ENCODE results near the gene PKP4.

The PKP4 gene

DNA sequence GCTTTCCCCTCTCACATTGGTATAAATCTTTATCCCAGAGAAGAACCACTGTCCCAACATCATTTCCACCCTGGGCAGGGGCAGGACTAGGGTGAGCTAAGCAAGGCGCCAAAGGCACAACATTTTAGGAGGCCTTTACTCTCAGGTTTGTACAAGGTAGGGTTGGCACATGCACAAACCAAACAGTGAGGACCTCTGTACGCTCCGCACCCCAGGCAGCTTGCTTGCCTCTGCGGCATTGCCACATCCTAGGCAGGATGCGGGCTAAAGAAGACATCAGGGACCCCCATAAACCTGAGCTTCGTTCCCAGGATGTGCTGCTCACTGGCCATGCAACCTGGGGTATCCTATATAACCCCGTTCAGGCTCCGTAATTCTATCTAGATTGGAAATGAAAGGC is 210.2 kb downstream of the PKP4 start:
- no peaks in the 10 kb centered on the region for H3F3A ChIP-seq (ENCODE audit: insufficient read depth)

DNA sequence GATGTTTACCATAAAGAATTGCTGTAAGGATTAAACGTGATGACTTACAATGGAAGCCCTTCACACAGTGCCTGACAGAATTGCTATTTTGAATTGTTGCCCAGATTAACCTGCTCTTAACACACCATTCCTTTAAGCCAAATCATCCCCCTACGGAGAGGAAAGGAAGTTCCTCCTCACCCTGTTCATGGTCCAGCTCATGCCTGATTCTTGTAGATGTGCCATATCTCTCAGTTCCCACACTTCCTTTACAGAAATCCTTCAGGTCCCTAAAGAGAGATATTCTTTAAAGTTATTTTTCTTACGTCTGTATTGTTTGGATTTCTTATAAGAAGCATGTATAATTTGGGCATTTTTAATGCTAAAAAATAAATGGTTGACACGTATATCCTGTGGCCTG is 210.8 kb downstream of the PKP4 start:
- no peaks in the 10 kb centered on the region for H4K20me1 ChIP-seq (ENCODE audit: low read depth, low read length)
- no peaks in the 10 kb centered on the region for H3K9me2 ChIP-seq (replicated peaks; ENCODE audit: insufficient read depth, low read length)
- TF ChIP-seq, protein P1, sequence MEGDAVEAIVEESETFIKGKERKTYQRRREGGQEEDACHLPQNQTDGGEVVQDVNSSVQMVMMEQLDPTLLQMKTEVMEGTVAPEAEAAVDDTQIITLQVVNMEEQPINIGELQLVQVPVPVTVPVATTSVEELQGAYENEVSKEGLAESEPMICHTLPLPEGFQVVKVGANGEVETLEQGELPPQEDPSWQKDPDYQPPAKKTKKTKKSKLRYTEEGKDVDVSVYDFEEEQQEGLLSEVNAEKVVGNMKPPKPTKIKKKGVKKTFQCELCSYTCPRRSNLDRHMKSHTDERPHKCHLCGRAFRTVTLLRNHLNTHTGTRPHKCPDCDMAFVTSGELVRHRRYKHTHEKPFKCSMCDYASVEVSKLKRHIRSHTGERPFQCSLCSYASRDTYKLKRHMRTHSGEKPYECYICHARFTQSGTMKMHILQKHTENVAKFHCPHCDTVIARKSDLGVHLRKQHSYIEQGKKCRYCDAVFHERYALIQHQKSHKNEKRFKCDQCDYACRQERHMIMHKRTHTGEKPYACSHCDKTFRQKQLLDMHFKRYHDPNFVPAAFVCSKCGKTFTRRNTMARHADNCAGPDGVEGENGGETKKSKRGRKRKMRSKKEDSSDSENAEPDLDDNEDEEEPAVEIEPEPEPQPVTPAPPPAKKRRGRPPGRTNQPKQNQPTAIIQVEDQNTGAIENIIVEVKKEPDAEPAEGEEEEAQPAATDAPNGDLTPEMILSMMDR (IDR thresholded peaks at IDR 0.05; ENCODE audit: insufficient read depth, low read length, poor library complexity, severe bottlenecking), result no peak
- no peak for TF ChIP-seq EZH2phosphoT487 (conservative IDR thresholded peaks at IDR 0.05; ENCODE audit: low read length)
- no peaks in the 10 kb centered on the region for H3K36me3 ChIP-seq (ENCODE audit: low read length)
- H3K9ac ChIP-seq (ENCODE audit: low read length), result no peak overlapping the region
- H3K27me3 ChIP-seq (ENCODE audit: low read length), result no peaks in the 10 kb centered on the region
- no peaks in the 10 kb centered on the region for H3F3A ChIP-seq (ENCODE audit: insufficient read depth)
- H3K9me3 ChIP-seq (ENCODE audit: insufficient read depth, low read length), result no peaks in the 10 kb centered on the region
- H3K4me3 ChIP-seq (ENCODE audit: insufficient read depth, low read length, poor library complexity, severe bottlenecking), result no peak overlapping the region
- no peaks in the 10 kb centered on the region for H3K79me2 ChIP-seq (ENCODE audit: insufficient read depth, low read length)
- no peak overlapping the region for H3K27ac ChIP-seq (ENCODE audit: low read depth, low read length)
- H3K4me2 ChIP-seq (ENCODE audit: low read depth, low read length, poor library complexity, severe bottlenecking), result no peak overlapping the region
- no peak overlapping the region for H2AFZ ChIP-seq (ENCODE audit: low read depth, low read length, severe bottlenecking)

More for the DNA sequence above, 210.2 kb downstream of the PKP4 start:
- Histone ChIP-seq H3K9me3 (ENCODE audit: insufficient read depth, low read length) (no peaks in the 10 kb centered on the region), H3K4me3 (ENCODE audit: insufficient read depth, low read length, poor library complexity, severe bottlenecking) (no peak overlapping the region), H3K4me2 (ENCODE audit: low read depth, low read length, poor library complexity, severe bottlenecking) (no peak overlapping the region), H2AFZ (ENCODE audit: low read depth, low read length, severe bottlenecking) (no peak overlapping the region), H3K36me3 (ENCODE audit: low read length) (no peaks in the 10 kb centered on the region), H3K79me2 (ENCODE audit: insufficient read depth, low read length) (no peaks in the 10 kb centered on the region), H3K27me3 (ENCODE audit: low read length) (no peaks in the 10 kb centered on the region), H3K9ac (ENCODE audit: low read length) (no peak overlapping the region), H3K27ac (ENCODE audit: low read depth, low read length) (no peak overlapping the region), H3K9me2 (replicated peaks; ENCODE audit: insufficient read depth, low read length) (no peaks in the 10 kb centered on the region), H4K20me1 (ENCODE audit: low read depth, low read length) (no peaks in the 10 kb centered on the region)
- TF ChIP-seq, protein P1 (IDR thresholded peaks at IDR 0.05; ENCODE audit: insufficient read depth, low read length, poor library complexity, severe bottlenecking), result no peak
- TF ChIP-seq EZH2phosphoT487 (conservative IDR thresholded peaks at IDR 0.05; ENCODE audit: low read length), result no peak

DNA sequence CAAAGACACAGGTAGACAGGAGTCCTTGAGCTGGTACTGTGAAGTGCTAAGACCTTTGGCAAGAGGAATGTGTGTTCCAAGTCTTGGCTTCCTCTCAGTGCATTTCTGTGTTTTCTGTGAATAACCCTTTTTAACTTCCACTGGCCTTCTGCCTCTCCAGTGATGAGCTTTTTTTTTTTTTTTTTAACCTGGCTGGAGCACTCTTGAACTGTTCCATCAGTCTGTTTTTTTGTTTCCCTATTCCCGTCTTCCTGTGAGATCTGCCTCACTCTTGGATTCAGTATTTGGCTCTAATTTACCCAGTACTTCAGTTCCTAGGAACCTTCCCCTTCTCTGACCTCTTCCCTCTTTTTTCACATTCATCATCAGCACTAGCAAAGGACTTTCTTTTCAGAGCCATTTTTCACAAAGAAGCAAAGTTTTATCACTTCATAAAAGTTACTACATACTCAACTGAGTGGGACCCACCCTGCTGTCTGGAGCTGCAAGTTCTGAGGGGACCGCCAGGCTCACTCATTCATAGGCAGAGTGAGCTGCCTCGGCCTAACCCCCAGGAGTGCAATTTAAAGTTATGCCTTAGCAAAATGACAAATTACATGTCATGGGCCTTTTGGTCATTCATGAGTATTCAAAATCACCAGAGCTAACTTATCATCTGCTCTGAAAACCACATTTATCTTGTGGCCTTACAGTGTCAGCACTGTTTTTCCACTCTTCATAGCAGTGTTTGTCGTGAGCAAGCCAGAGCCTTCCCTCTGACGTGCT is 211.4 kb downstream of the PKP4 start:
- Histone ChIP-seq H3K27ac (ENCODE audit: low read depth, low read length) (no peak overlapping the region), H3K9me2 (replicated peaks; ENCODE audit: insufficient read depth, low read length) (no peaks in the 10 kb centered on the region), H4K20me1 (ENCODE audit: low read depth, low read length) (no peaks in the 10 kb centered on the region), H3K9ac (ENCODE audit: low read length) (no peak overlapping the region), H3K4me3 (ENCODE audit: insufficient read depth, low read length, poor library complexity, severe bottlenecking) (no peak overlapping the region), H2AFZ (ENCODE audit: low read depth, low read length, severe bottlenecking) (no peak overlapping the region), H3F3A (ENCODE audit: insufficient read depth) (no peaks in the 10 kb centered on the region), H3K79me2 (ENCODE audit: insufficient read depth, low read length) (no peaks in the 10 kb centered on the region), H3K4me2 (ENCODE audit: low read depth, low read length, poor library complexity, severe bottlenecking) (no peak overlapping the region), H3K27me3 (ENCODE audit: low read length) (no peaks in the 10 kb centered on the region), H3K36me3 (ENCODE audit: low read length) (no peaks in the 10 kb centered on the region), H3K9me3 (ENCODE audit: insufficient read depth, low read length) (no peaks in the 10 kb centered on the region)
- no peak for TF ChIP-seq EZH2phosphoT487 (conservative IDR thresholded peaks at IDR 0.05; ENCODE audit: low read length)
- TF ChIP-seq, protein P1 (IDR thresholded peaks at IDR 0.05; ENCODE audit: insufficient read depth, low read length, poor library complexity, severe bottlenecking), result no peak
